ENCODE measurements around the gene BMP6. TPM values are rescaled to one million over a fixed set of nuclear protein-coding genes. Genes with fewer than 3 reads are reported as not detected.

BMP6 gene
- total RNA-seq, 1 donor from 2014 or later = 3.2 TPM

DNA sequence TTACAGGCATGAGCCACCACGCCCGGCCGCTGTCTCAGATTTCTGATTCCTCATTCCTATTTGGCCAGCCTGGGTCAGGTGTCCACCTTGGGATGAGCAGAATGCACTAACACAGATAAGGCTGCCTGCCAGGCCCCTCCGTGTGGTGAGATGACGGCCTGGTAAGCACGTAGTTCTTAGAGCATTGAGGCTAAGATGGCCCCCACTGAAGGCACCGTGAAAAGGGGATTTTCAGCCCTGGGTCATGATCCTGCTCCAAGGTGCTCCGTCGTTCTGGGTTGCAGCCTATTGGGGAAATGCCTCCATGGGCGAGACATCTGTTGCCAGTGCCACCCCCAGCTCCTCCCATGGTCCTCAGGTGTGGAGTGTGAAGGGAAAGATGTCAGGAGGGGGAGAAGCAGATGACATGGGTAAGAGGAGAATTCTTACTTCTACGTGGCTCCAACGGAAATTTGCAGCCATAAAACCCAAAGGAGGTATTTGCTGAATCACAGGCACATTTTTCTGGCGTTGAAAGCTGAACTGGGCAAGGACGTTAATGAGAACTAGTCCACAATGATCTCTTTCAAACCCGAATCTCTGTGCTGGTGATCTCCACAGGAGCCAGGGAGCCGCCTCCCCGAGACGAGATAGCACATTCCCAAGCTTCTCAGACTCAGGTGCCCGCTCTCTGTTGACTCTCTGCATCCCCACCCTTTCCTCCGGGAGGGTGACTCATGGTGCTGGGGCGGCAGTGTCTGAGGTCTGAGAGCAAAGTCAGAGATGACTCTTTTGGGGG lies 34.0 kb upstream of the BMP6 start:
- no peaks in the 10 kb centered on the region for H3K9me3 ChIP-seq
- H3K4me3 ChIP-seq = no peak overlapping the region
- no peaks in the 10 kb centered on the region for H3K27me3 ChIP-seq
- intact Hi-C loops (cut with DNase I) = no loop called here
- H3K27ac ChIP-seq = no peak overlapping the region
- DNase-seq (ENCODE audit: extremely low spot score in 2 of 2) = no peak
- no peaks in the 10 kb centered on the region for H3K36me3 ChIP-seq
- no peaks in the 10 kb centered on the region for H3K4me1 ChIP-seq
- TF ChIP-seq POLR2AphosphoS5 (IDR thresholded peaks at IDR 0.05; ENCODE audit: insufficient read depth in 1 of 2, low read depth in 1 of 2) (no peak), POLR2A (IDR thresholded peaks at IDR 0.05) (no peak)
- TF ChIP-seq, protein P1, sequence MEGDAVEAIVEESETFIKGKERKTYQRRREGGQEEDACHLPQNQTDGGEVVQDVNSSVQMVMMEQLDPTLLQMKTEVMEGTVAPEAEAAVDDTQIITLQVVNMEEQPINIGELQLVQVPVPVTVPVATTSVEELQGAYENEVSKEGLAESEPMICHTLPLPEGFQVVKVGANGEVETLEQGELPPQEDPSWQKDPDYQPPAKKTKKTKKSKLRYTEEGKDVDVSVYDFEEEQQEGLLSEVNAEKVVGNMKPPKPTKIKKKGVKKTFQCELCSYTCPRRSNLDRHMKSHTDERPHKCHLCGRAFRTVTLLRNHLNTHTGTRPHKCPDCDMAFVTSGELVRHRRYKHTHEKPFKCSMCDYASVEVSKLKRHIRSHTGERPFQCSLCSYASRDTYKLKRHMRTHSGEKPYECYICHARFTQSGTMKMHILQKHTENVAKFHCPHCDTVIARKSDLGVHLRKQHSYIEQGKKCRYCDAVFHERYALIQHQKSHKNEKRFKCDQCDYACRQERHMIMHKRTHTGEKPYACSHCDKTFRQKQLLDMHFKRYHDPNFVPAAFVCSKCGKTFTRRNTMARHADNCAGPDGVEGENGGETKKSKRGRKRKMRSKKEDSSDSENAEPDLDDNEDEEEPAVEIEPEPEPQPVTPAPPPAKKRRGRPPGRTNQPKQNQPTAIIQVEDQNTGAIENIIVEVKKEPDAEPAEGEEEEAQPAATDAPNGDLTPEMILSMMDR (IDR thresholded peaks at IDR 0.05) = no peak

DNA sequence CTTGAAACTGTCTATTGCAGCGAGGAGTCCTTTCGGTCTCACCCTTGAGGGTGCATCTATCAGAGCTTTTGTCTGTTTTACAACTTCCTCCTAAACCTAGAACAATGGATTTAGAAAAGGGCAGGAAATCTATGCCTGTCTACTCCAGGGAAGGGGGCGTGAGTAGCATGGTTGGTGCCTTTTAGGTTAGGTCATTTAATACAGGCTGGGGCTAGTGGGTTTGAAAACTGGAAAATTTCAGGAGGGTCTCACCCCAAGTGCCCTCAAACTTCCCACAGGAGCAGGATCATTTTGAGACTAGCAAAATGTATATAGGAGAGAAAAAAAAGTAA lies 33.5 kb upstream of the BMP6 start:
- DNase-seq (ENCODE audit: extremely low spot score in 2 of 2) = no peak
- Histone ChIP-seq H3K27me3 (no peaks in the 10 kb centered on the region), H3K4me3 (no peak overlapping the region), H3K36me3 (no peaks in the 10 kb centered on the region), H3K27ac (no peak overlapping the region), H3K4me1 (no peaks in the 10 kb centered on the region), H3K9me3 (no peaks in the 10 kb centered on the region)
- TF ChIP-seq POLR2A (IDR thresholded peaks at IDR 0.05) = no peak
- TF ChIP-seq POLR2AphosphoS5 (IDR thresholded peaks at IDR 0.05; ENCODE audit: insufficient read depth in 1 of 2, low read depth in 1 of 2) = no peak
- TF ChIP-seq, protein P1 (IDR thresholded peaks at IDR 0.05) = no peak
- intact Hi-C loops (cut with DNase I) = no loop called here

DNA sequence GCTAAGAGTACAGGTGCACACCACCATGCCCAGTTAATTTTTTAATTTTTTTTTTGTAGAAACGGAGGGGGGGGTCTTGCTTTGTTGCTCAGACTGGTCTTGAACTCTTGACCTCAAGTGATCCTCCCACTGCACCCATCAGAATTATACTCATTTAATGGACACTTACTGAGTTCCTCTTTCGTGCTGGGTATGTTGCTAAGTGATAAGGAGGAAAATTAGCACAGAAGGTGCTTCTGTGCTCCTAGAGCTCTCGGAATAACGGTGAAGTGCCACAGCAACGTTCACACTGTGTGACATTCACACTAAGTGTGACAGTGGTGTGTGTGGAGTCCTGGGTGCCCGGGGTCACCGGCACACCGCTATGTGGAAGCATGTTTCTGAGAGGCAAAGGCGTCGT lies 32.1 kb upstream of the BMP6 start:
- TF ChIP-seq, protein P1 (IDR thresholded peaks at IDR 0.05) = no peak
- no peak for TF ChIP-seq POLR2A (IDR thresholded peaks at IDR 0.05)
- TF ChIP-seq POLR2AphosphoS5 (IDR thresholded peaks at IDR 0.05; ENCODE audit: insufficient read depth in 1 of 2, low read depth in 1 of 2) = no peak
- Histone ChIP-seq H3K9me3 (no peaks in the 10 kb centered on the region), H3K27me3 (no peaks in the 10 kb centered on the region), H3K4me1 (no peaks in the 10 kb centered on the region), H3K4me3 (no peak overlapping the region), H3K36me3 (no peaks in the 10 kb centered on the region), H3K27ac (no peak overlapping the region)
- intact Hi-C loops (cut with DNase I) = no loop called here
- DNase-seq (ENCODE audit: extremely low spot score in 2 of 2) = no peak

DNA sequence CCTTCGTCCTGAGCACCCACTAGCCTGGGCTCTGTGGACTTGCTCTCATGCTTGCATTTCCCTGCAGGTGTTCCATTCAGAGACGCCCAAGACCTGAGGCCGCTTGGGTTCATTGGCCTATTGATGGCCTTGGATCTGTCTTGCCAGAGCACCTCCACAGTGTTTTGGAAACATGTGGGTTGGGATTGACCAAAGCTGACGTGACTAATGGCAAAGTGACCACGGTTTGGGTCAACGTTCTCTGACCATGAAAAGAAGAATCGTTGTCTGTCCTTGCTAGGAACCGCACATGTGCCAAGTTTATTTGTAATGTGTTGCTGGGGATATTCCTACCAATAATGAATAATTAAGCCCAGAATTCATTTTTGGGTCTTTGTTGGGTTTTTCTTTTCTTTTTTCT lies 29.8 kb upstream of the BMP6 start:
- no peak for DNase-seq (ENCODE audit: extremely low spot score in 2 of 2)
- TF ChIP-seq POLR2A (IDR thresholded peaks at IDR 0.05) (no peak), POLR2AphosphoS5 (IDR thresholded peaks at IDR 0.05; ENCODE audit: insufficient read depth in 1 of 2, low read depth in 1 of 2) (no peak)
- TF ChIP-seq, protein P1 (IDR thresholded peaks at IDR 0.05) = no peak
- no peak overlapping the region for H3K27ac ChIP-seq
- no peak overlapping the region for H3K4me3 ChIP-seq
- H3K27me3 ChIP-seq = no peaks in the 10 kb centered on the region
- intact Hi-C loops (cut with DNase I) = no loop called here
- no peaks in the 10 kb centered on the region for H3K9me3 ChIP-seq
- H3K4me1 ChIP-seq = no peaks in the 10 kb centered on the region
- no peaks in the 10 kb centered on the region for H3K36me3 ChIP-seq

DNA sequence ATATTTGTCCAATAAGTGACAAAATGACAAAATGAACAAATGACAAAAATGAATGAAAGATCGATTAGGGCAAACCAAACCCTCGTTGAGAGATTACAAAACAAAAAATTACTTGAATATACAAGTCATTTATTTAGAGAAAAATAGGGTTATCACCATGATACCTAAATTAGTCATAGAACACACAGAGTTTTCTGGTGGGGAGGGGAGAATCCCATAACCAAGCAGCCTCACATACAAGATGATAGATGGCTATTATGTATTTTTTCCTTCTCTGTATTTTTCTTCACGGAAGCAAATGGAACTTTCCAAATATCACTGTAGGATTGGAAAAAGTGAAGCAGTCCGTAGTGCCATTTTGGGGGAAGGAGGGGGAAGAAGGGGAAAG lies 28.5 kb upstream of the BMP6 start:
- H3K9me3 ChIP-seq = no peaks in the 10 kb centered on the region
- no peaks in the 10 kb centered on the region for H3K27me3 ChIP-seq
- H3K27ac ChIP-seq = no peak overlapping the region
- no peak for DNase-seq (ENCODE audit: extremely low spot score in 2 of 2)
- H3K4me1 ChIP-seq = no peaks in the 10 kb centered on the region
- intact Hi-C loops (cut with DNase I) = no loop called here
- H3K36me3 ChIP-seq = no peaks in the 10 kb centered on the region
- no peak for TF ChIP-seq POLR2AphosphoS5 (IDR thresholded peaks at IDR 0.05; ENCODE audit: insufficient read depth in 1 of 2, low read depth in 1 of 2)
- no peak overlapping the region for H3K4me3 ChIP-seq

All from vagina (tissue), 2 donors.